SK-N-SH (cell line): ENCODE results near the gene FABP3. TPM values are rescaled to one million over a fixed set of nuclear protein-coding genes. Genes with fewer than 3 reads are reported as not detected.

ENCODE experiments used
- CTCF ChIA-PET: fragments of 300-600, 350-600 bp; formaldehyde crosslinking; extraction: SDS; loops from one replicate; lab custom pipeline; 2021; lab: Yijun Ruan, JAX
- POLR2A ChIA-PET: fragments of 350-600 bp; sonication (Branson Sonifier 250); formaldehyde crosslinking; extraction: SDS; loops from one replicate; lab custom pipeline; 2020; ENCODE audit warnings: antibody characterized with exemption, inconsistent platforms; lab: Yijun Ruan, JAX
- DNase-seq: peaks from one replicate; pipeline ENCODE4 v3.0.0; 2012
- H2AFZ ChIP-seq: fragments of 200-600 bp; sonication (generic); 2 replicates; pipeline ENCODE4 v1.8.1; 2016; ENCODE audit warnings: antibody characterized with exemption, mild to moderate bottlenecking, low read depth
- H3F3A ChIP-seq: fragments of 200-600 bp; sonication (generic); replicated peaks from 2 replicates; pipeline ENCODE3; 2016; ENCODE audit warnings: antibody characterized with exemption, mild to moderate bottlenecking; ENCODE audit not compliant: insufficient read depth
- H3K27ac ChIP-seq, 2 experiments: fragments of 200-500 bp in 1 of 2; fragments of 200-600 bp in 1 of 2; sonication (Bioruptor generic) in 1 of 2; sonication (generic), shearing (Covaris generic) in 1 of 2; 2 replicates each; pipeline versions ENCODE4 v1.5.1 to v1.6.1; 2014 to 2016; ENCODE audit warnings: low read depth in 2 of 2, inconsistent platforms in 1 of 2, low read length in 1 of 2, mild to moderate bottlenecking in 1 of 2, mixed read lengths in 1 of 2
- H3K27me3 ChIP-seq: fragments of 200-600 bp; sonication (generic), shearing (Covaris generic); 2 replicates; pipeline ENCODE4 v1.6.1; 2016; ENCODE audit warnings: mixed run types; ENCODE audit not compliant: insufficient read depth
- H3K36me3 ChIP-seq, 2 experiments: fragments of 200-500 bp in 1 of 2; fragments of 200-600 bp in 1 of 2; sonication (Bioruptor generic) in 1 of 2; sonication (generic) in 1 of 2; replicated peaks in 1 of 2; 2 replicates each; pipeline versions ENCODE3 to v1.5.1; 2014 to 2016; ENCODE audit warnings: low read length in 1 of 2, mild to moderate bottlenecking in 1 of 2; ENCODE audit not compliant: insufficient read depth in 2 of 2, control insufficient read depth in 1 of 2
- H3K4me1 ChIP-seq, 2 experiments: fragments of 200-500 bp in 1 of 2; fragments of 200-600 bp in 1 of 2; sonication (Bioruptor generic) in 1 of 2; sonication (generic), shearing (Covaris generic) in 1 of 2; 2 replicates each; pipeline versions ENCODE4 v1.5.1 to v1.6.1; 2014 to 2016; ENCODE audit warnings: low read depth in 1 of 2, low read length in 1 of 2, mixed run types in 1 of 2; ENCODE audit not compliant: insufficient read depth in 2 of 2, control insufficient read depth in 1 of 2
- H3K4me2 ChIP-seq: fragments of 200-600 bp; sonication (generic), shearing (Covaris generic); 2 replicates; pipeline ENCODE4 v1.6.1; 2017; ENCODE audit warnings: mixed run types
- H3K4me3 ChIP-seq, 2 experiments: fragments of 200-500 bp in 1 of 2; fragments of 200-600 bp in 1 of 2; sonication (Bioruptor generic) in 1 of 2; sonication (generic), shearing (Covaris generic) in 1 of 2; 2 replicates each; pipeline versions ENCODE4 v1.5.1 to v1.8.1; 2014 to 2016; ENCODE audit warnings: low read depth in 2 of 2, inconsistent platforms in 1 of 2, low read length in 1 of 2, mild to moderate bottlenecking in 1 of 2, mixed read lengths in 1 of 2, moderate library complexity in 1 of 2
- H3K79me2 ChIP-seq: fragments of 200-600 bp; sonication (generic); 2 replicates; pipeline ENCODE4 v1.8.1; 2017; ENCODE audit warnings: mild to moderate bottlenecking; ENCODE audit not compliant: insufficient read depth
- H3K9ac ChIP-seq: fragments of 200-600 bp; sonication (generic); 2 replicates; pipeline ENCODE4 v1.6.1; 2017; ENCODE audit warnings: mixed run types
- H3K9me2 ChIP-seq: fragments of 200-600 bp; sonication (generic); 2 replicates; pipeline ENCODE4 v1.6.1; 2017; ENCODE audit warnings: mixed run types
- H3K9me3 ChIP-seq: fragments of 200-600 bp; sonication (generic); 2 replicates; pipeline ENCODE4 v1.6.1; 2017; ENCODE audit warnings: mixed run types, mild to moderate bottlenecking, moderate library complexity
- H4K20me1 ChIP-seq: fragments of 200-600 bp; sonication (generic); 2 replicates; pipeline ENCODE4 v1.6.1; 2017; ENCODE audit warnings: mild to moderate bottlenecking, mixed run types; ENCODE audit not compliant: insufficient read depth
- CHD2 ChIP-seq: fragments of 150-350 bp; IDR thresholded peaks from 2 replicates; pipeline ENCODE4 v1.6.1; 2018; ENCODE audit warnings: low read length; ENCODE audit not compliant: partially characterized antibody
- EP300 ChIP-seq, 2 experiments: IDR thresholded peaks; 2 replicates each; pipeline versions ENCODE4 v1.4.0 to v1.6.1; 2012; ENCODE audit warnings: borderline replicate concordance in 1 of 2, low read depth in 1 of 2, low read length in 1 of 2
- EZH2phosphoT487 ChIP-seq: fragments of 200-600 bp; sonication (generic); IDR thresholded peaks from 2 replicates; pipeline ENCODE4 v1.6.1; 2017; ENCODE audit warnings: low read depth, mixed run types, mild to moderate bottlenecking, antibody characterized with exemption, moderate library complexity, borderline replicate concordance
- FOSL2 ChIP-seq: IDR thresholded peaks from 2 replicates; pipeline ENCODE4 v1.4.0; 2012; ENCODE audit warnings: low read depth, mild to moderate bottlenecking, moderate library complexity, borderline replicate concordance
- FOXM1 ChIP-seq: IDR thresholded peaks from 2 replicates; pipeline ENCODE4 v1.4.0; 2012; ENCODE audit warnings: low read depth, mild to moderate bottlenecking
- GABPA ChIP-seq: IDR thresholded peaks from 2 replicates; pipeline ENCODE4 v1.4.0; 2012; ENCODE audit warnings: low read depth, mild to moderate bottlenecking
- MEF2A ChIP-seq: IDR thresholded peaks from 2 replicates; pipeline ENCODE4 v1.4.0; 2012; ENCODE audit warnings: low read depth, borderline replicate concordance
- MXI1 ChIP-seq: IDR thresholded peaks from 2 replicates; pipeline ENCODE4 v1.6.1; 2012; ENCODE audit warnings: mild to moderate bottlenecking, low read depth, low read length, improper control_type of control experiment
- NFIC ChIP-seq: IDR thresholded peaks from 2 replicates; pipeline ENCODE4 v1.4.0; 2012; ENCODE audit warnings: borderline replicate concordance
- POLR2AphosphoS5 ChIP-seq: IDR thresholded peaks from 2 replicates; pipeline ENCODE4 v1.6.1; 2012; ENCODE audit warnings: low read depth, low read length
- RAD21 ChIP-seq: IDR thresholded peaks from 2 replicates; pipeline ENCODE4 v1.6.1; 2012; ENCODE audit warnings: mild to moderate bottlenecking, low read length
- RCOR1 ChIP-seq: fragments of 150-350 bp; IDR thresholded peaks from 2 replicates; pipeline ENCODE4 v1.6.1; 2017; ENCODE audit warnings: antibody characterized with exemption, low read length
- RXRA ChIP-seq: IDR thresholded peaks from 2 replicates; pipeline ENCODE4 v1.4.0; 2012; ENCODE audit warnings: low read depth, mild to moderate bottlenecking, borderline replicate concordance
- SIN3A ChIP-seq: IDR thresholded peaks from 2 replicates; pipeline ENCODE4 v1.6.1; 2012; ENCODE audit warnings: low read depth, mild to moderate bottlenecking, low read length, moderate library complexity, borderline replicate concordance
- SMC3 ChIP-seq: IDR thresholded peaks from 2 replicates; pipeline ENCODE4 v1.6.1; 2012; ENCODE audit warnings: low read depth, low read length, improper control_type of control experiment
- TCF12 ChIP-seq: IDR thresholded peaks from 2 replicates; pipeline ENCODE4 v1.4.0; 2012
- TEAD4 ChIP-seq: IDR thresholded peaks from 2 replicates; pipeline ENCODE4 v1.4.0; 2012; ENCODE audit warnings: mild to moderate bottlenecking, borderline replicate concordance; ENCODE audit not compliant: insufficient read depth
- YY1 ChIP-seq: IDR thresholded peaks from 2 replicates; pipeline ENCODE4 v1.4.0; 2012; ENCODE audit warnings: low read depth, mild to moderate bottlenecking
- WGBS: methylation state at CpG from one replicate; pipeline ENCODE4 v1.1.6; 2017; ENCODE audit warnings: low lambda C conversion rate; 5-methylcytosine and 5-hydroxymethylcytosine counted together
- polyA plus RNA-seq, 3 experiments: library from polyadenylated mRNA; depleted of rRNA; stranded (reverse); fragments of >200 nt; gene quantifications; 2 replicates each; pipeline ENCODE4 v1.2.3, GENCODE V29; 2012
- TF ChIP-seq, protein P1 (sequence below): IDR thresholded peaks from 2 replicates; pipeline ENCODE4; 2012
- TF ChIP-seq, protein P2 (sequence below): fragments of 150-350 bp; IDR thresholded peaks from 2 replicates; pipeline ENCODE4 v1.6.1; 2016; ENCODE audit warnings: mild to moderate bottlenecking, low read depth, low read length
- TF ChIP-seq, protein P3 (sequence below): IDR thresholded peaks from 2 replicates; pipeline ENCODE4 v1.4.0; 2012; ENCODE audit warnings: low read depth, borderline replicate concordance
- TF ChIP-seq, protein P4 (sequence below): IDR thresholded peaks from 2 replicates; pipeline ENCODE4 v1.4.0; 2012; ENCODE audit warnings: low read depth

Gene FABP3
- polyA plus RNA-seq, 1 of the 3 experiments (the other 2 are of a cell fraction): 0.08 TPM

DNA sequence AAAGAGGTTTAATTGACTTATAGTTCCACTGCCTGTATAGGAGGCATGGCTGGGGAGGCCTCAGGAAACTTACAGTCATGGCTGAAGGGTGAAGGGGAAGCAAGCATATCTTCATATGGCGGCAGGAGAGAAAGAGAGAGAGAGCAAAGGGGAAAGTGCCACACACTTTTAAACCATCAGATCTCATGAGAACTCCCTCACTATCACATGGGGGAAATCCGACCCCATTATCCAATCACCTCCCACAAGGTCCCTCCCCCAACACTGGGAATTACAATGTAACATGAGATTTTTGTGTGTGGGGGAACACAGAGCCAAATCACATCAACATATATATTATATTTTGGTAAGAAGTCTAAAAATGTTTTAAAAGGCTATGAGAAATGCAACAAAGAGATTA, 27.2 kb downstream of the FABP3 start:
- no peak for DNase-seq
- Histone ChIP-seq H3K79me2 (no peaks in the 10 kb centered on the region), H3K27ac (no peak overlapping the region), H2AFZ (no peak overlapping the region), H3K36me3 (peaks cover 4 to 20% of the 10 kb centered on the region in 2 experiments), H3K4me1 (no peaks in the 10 kb centered on the region), H3K27me3 (no peaks in the 10 kb centered on the region), H3K4me3 (no peak overlapping the region), H3K9me3 (no peaks in the 10 kb centered on the region), H3K9ac (no peak overlapping the region), H3K9me2 (no peaks in the 10 kb centered on the region), H3K4me2 (no peak overlapping the region), H4K20me1 (no peaks in the 10 kb centered on the region), H3F3A (no peaks in the 10 kb centered on the region)
- no peak for TF ChIP-seq POLR2AphosphoS5
- TF ChIP-seq, protein P1, sequence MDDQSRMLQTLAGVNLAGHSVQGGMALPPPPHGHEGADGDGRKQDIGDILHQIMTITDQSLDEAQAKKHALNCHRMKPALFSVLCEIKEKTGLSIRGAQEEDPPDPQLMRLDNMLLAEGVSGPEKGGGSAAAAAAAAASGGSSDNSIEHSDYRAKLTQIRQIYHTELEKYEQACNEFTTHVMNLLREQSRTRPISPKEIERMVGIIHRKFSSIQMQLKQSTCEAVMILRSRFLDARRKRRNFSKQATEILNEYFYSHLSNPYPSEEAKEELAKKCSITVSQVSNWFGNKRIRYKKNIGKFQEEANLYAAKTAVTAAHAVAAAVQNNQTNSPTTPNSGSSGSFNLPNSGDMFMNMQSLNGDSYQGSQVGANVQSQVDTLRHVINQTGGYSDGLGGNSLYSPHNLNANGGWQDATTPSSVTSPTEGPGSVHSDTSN: no peak
- TF ChIP-seq, protein P2, sequence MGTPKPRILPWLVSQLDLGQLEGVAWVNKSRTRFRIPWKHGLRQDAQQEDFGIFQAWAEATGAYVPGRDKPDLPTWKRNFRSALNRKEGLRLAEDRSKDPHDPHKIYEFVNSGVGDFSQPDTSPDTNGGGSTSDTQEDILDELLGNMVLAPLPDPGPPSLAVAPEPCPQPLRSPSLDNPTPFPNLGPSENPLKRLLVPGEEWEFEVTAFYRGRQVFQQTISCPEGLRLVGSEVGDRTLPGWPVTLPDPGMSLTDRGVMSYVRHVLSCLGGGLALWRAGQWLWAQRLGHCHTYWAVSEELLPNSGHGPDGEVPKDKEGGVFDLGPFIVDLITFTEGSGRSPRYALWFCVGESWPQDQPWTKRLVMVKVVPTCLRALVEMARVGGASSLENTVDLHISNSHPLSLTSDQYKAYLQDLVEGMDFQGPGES: no peak
- TF ChIP-seq SMC3: no peak
- TF ChIP-seq NFIC: no peak
- TF ChIP-seq YY1: no peak
- TF ChIP-seq, protein P3, sequence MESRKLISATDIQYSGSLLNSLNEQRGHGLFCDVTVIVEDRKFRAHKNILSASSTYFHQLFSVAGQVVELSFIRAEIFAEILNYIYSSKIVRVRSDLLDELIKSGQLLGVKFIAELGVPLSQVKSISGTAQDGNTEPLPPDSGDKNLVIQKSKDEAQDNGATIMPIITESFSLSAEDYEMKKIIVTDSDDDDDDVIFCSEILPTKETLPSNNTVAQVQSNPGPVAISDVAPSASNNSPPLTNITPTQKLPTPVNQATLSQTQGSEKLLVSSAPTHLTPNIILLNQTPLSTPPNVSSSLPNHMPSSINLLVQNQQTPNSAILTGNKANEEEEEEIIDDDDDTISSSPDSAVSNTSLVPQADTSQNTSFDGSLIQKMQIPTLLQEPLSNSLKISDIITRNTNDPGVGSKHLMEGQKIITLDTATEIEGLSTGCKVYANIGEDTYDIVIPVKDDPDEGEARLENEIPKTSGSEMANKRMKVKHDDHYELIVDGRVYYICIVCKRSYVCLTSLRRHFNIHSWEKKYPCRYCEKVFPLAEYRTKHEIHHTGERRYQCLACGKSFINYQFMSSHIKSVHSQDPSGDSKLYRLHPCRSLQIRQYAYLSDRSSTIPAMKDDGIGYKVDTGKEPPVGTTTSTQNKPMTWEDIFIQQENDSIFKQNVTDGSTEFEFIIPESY: no peak
- TF ChIP-seq TEAD4: no peak
- TF ChIP-seq TCF12: no peak
- no peak for TF ChIP-seq RXRA
- TF ChIP-seq FOSL2: no peak
- no peak for TF ChIP-seq GABPA
- 100% methylated on average over 2 of the region's 2 CpGs for WGBS
- CTCF ChIA-PET: no interaction called here
- POLR2A ChIA-PET: no interaction called here

DNA sequence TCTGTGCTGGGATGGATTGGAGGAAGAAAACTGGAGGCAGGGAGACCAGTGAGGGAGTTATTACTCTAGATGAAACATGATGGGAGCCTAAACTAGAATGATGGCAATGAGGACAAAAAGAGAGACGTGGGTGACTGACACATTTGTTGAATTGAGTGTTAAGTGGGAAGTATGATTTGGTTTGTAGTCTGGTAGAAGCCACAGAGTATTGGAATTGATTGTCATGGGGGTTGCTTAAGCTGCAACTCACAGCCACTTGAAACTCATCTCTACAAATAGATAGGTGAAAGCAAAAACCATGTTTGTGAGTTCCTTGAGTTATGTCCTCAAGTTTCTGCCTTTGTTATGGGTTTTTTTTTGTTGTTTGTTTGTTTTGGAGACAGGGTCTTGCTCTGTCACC, 28.4 kb downstream of the FABP3 start:
- Histone ChIP-seq H2AFZ (no peak overlapping the region), H3K27ac (no peak overlapping the region), H3K27me3 (no peaks in the 10 kb centered on the region), H3K9ac (no peak overlapping the region), H3K4me1 (no peaks in the 10 kb centered on the region)
- TF ChIP-seq EP300 (IDR thresholded peaks at IDR 0.05; ENCODE audit: borderline replicate concordance in 1 of 2, low read depth in 1 of 2, low read length in 1 of 2): no peak
- TF ChIP-seq RAD21: no peak
- TF ChIP-seq, protein P4, sequence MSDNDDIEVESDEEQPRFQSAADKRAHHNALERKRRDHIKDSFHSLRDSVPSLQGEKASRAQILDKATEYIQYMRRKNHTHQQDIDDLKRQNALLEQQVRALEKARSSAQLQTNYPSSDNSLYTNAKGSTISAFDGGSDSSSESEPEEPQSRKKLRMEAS: no peak
- TF ChIP-seq MEF2A: no peak
- TF ChIP-seq FOXM1: no peak
- TF ChIP-seq RCOR1: no peak
- TF ChIP-seq, protein P3: no peak
- TF ChIP-seq YY1: no peak
- no peak for TF ChIP-seq SIN3A
- no peak for TF ChIP-seq MXI1
- TF ChIP-seq EZH2phosphoT487: no peak
- TF ChIP-seq CHD2: no peak
- TF ChIP-seq, all 33 proteins: peak for 0
- Histone ChIP-seq H3K36me3 (peaks cover 0 to 17% of the 10 kb centered on the region in 2 experiments), H3F3A (no peaks in the 10 kb centered on the region), H3K9me2 (no peaks in the 10 kb centered on the region), H4K20me1 (no peaks in the 10 kb centered on the region), H3K4me3 (no peak overlapping the region), H3K4me2 (no peak overlapping the region), H3K9me3 (no peaks in the 10 kb centered on the region), H3K79me2 (no peaks in the 10 kb centered on the region)
- WGBS: 48% methylated on average over 1 of the region's 1 CpG
- ChIA-PET POLR2A (no interaction called here), CTCF (no interaction called here)
- DNase-seq: no peak
